GM04503 (cell line): ENCODE results near the gene EXOSC3.
"Not testable (repeated sequence)": the region's sequence is repeated elsewhere in the genome, so short reads cannot be mapped to it uniquely, and the experiment has no call there.

ENCODE experiments used
- DNase-seq: peaks from one replicate; pipeline ENCODE4 v3.0.0-alpha.2; 2012; ENCODE audit warnings: low read depth

The EXOSC3 gene

GRCh38 chr9:37775216-37775919 is 9.5 kb downstream of the EXOSC3 start:
- no peak for DNase-seq

- DNase-seq, result no peak
These were observed 14.9 kb downstream of the EXOSC3 start for GRCh38 chr9:37769995-37770394.

- no peak for DNase-seq
These were observed 15.6 kb downstream of the EXOSC3 start for GRCh38 chr9:37769306-37769705.

- not testable (repeated sequence) for DNase-seq
These were observed 19.6 kb downstream of the EXOSC3 start for GRCh38 chr9:37765263-37765662.

GRCh38 chr9:37761511-37761910 is 23.4 kb downstream of the EXOSC3 start:
- DNase-seq, result peak; percentile 65

GRCh38 chr9:37760416-37761161 is 24.3 kb downstream of the EXOSC3 start:
- peak; percentile 49 for DNase-seq

- DNase-seq, result no peak
These were observed 26.1 kb downstream of the EXOSC3 start for GRCh38 chr9:37758747-37759146.

- DNase-seq, result no peak
These were observed 31.2 kb downstream of the EXOSC3 start, which contains the start of gene TRMT10B for GRCh38 chr9:37753489-37754190. Gene TRMT10B, plus strand, starts transcription at chr9:37753805. Its CDS starts 8,127 bp downstream, at chr9:37761932.

GRCh38 chr9:37752642-37753488 is 32.0 kb downstream of the EXOSC3 start:
- DNase-seq, result no peak

GRCh38 chr9:37752112-37752511 is 32.8 kb downstream of the EXOSC3 start:
- not testable (repeated sequence) for DNase-seq

- not testable (repeated sequence) for DNase-seq
These were observed 33.2 kb downstream of the EXOSC3 start for GRCh38 chr9:37751704-37752103.

- no peak for DNase-seq
These were observed 33.7 kb downstream of the EXOSC3 start for GRCh38 chr9:37751186-37751585.

GRCh38 chr9:37749129-37749528 is 35.7 kb downstream of the EXOSC3 start:
- no peak for DNase-seq

GRCh38 chr9:37747271-37747753 is 37.6 kb downstream of the EXOSC3 start:
- DNase-seq, result no peak

- no peak for DNase-seq
These were observed 38.2 kb downstream of the EXOSC3 start for GRCh38 chr9:37746448-37747270.

GRCh38 chr9:37745970-37746369 is 38.9 kb downstream of the EXOSC3 start:
- DNase-seq, result no peak

- DNase-seq, result no peak
These were observed 44.1 kb downstream of the EXOSC3 start for GRCh38 chr9:37740631-37741328.

- DNase-seq, result no peak
These were observed 44.7 kb downstream of the EXOSC3 start for GRCh38 chr9:37740128-37740527.

- DNase-seq, result no peak
These were observed 45.6 kb downstream of the EXOSC3 start for GRCh38 chr9:37739222-37739621.

GRCh38 chr9:37732952-37733351 is 51.9 kb downstream of the EXOSC3 start:
- no peak for DNase-seq
